Measurements from ENCODE around the gene DDA1. TPM values are rescaled to one million over a fixed set of nuclear protein-coding genes. Genes with fewer than 3 reads are reported as not detected.

DDA1 gene
- total and polyA plus RNA-seq, 10 of the 15 experiments (the other 5 are each of a cell fraction or from before 2014, with no cell fraction given), result 0.76 to 71.0 (median 39.4) TPM

DNA sequence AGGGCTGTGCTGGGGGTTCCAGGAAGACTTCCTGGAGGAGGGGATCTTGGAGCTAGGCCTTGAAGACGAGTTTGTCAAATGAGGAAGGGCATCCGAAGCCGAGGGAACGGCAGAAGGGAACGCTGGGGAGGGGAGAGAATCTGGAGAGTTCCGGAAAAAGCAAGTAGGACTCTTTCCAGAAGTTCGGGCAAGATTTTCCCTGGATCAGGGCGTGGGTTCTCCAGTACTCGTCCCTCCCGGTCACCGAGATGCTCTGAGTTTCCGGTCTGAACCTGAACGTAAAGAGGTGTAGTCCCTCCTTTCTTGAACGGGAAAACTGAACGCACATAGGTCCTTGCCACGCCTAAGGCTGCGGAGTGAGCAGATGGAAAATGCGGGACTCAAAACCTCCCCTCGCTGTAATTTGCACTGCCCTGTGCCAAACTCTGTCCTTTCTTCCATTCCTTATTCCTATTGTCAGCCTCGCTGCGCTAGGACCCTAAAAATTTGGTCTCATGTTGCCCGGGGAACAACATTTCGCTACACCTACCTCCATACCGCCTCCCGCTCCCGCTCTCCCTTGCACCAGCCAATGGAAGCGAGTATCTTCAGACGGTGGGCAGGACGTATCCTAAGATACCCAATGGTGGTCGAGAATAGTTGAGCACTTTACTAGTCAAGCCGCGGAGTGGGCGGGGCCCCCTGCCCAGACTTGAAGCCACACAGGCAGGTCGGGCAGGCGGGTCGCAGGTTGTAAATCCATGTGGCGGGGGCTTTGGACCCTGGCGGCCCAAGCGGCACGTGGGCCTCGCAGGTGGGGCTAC lies 27.7 kb downstream of the DDA1 start, which contains the start of gene GTPBP3 (continued):
- TF ChIP-seq CHD1 (IDR thresholded peaks at IDR 0.05; ENCODE audit: low read depth, low read length) (no peak), E2F4 (IDR thresholded peaks at IDR 0.05; ENCODE audit: low read depth, low read length) (peak; percentile 86), POLR2A (IDR thresholded peaks at IDR 0.05; ENCODE audit: low read depth, low read length) (peak; percentile 87), TCF7 (IDR thresholded peaks at IDR 0.05; ENCODE audit: borderline replicate concordance) (no peak), MEF2B (IDR thresholded peaks at IDR 0.05; ENCODE audit: partially characterized antibody, poor library complexity, severe bottlenecking) (no peak), TCF3 (IDR thresholded peaks at IDR 0.05; ENCODE audit: borderline replicate concordance, insufficient read depth, low read depth, low read length) (0 out of 2 replicates have a peak, but pooled peaks have one; percentile 4), KDM1A (IDR thresholded peaks at IDR 0.05; ENCODE audit: borderline replicate concordance) (no peak), NFXL1 (IDR thresholded peaks at IDR 0.05; ENCODE audit: borderline replicate concordance) (no peak), RB1 (IDR thresholded peaks at IDR 0.05; ENCODE audit: borderline replicate concordance) (peak; percentile 94; the same call in 1 of the 2 replicates), SRF (IDR thresholded peaks at IDR 0.05; ENCODE audit: low read depth in 2 of 2, low read length in 2 of 2) (no peak), POLR2AphosphoS2 (IDR thresholded peaks at IDR 0.05; ENCODE audit: low read depth, low read length) (0 out of 2 replicates have a peak, but pooled peaks have one; percentile 38), MLLT1 (IDR thresholded peaks at IDR 0.05) (no peak), YY1 (IDR thresholded peaks at IDR 0.05; ENCODE audit: low read depth, low read length) (peak; percentile 93), ASH2L (IDR thresholded peaks at IDR 0.05; ENCODE audit: borderline replicate concordance, low read depth) (no peak), FOS (IDR thresholded peaks at IDR 0.05; ENCODE audit: borderline replicate concordance, extremely low read depth, insufficient read length) (peak; percentile 53), NR2C2 (IDR thresholded peaks at IDR 0.05; ENCODE audit: borderline replicate concordance, control insufficient read depth, insufficient read length, low read depth) (no peak)
- TF ChIP-seq, protein P1, sequence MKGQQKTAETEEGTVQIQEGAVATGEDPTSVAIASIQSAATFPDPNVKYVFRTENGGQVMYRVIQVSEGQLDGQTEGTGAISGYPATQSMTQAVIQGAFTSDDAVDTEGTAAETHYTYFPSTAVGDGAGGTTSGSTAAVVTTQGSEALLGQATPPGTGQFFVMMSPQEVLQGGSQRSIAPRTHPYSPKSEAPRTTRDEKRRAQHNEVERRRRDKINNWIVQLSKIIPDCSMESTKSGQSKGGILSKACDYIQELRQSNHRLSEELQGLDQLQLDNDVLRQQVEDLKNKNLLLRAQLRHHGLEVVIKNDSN (IDR thresholded peaks at IDR 0.05; ENCODE audit: borderline replicate concordance, extremely low read length, insufficient read depth, low read depth, low read length), result no peak
- TF ChIP-seq, protein P2, sequence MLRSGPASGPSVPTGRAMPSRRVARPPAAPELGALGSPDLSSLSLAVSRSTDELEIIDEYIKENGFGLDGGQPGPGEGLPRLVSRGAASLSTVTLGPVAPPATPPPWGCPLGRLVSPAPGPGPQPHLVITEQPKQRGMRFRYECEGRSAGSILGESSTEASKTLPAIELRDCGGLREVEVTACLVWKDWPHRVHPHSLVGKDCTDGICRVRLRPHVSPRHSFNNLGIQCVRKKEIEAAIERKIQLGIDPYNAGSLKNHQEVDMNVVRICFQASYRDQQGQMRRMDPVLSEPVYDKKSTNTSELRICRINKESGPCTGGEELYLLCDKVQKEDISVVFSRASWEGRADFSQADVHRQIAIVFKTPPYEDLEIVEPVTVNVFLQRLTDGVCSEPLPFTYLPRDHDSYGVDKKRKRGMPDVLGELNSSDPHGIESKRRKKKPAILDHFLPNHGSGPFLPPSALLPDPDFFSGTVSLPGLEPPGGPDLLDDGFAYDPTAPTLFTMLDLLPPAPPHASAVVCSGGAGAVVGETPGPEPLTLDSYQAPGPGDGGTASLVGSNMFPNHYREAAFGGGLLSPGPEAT (IDR thresholded peaks at IDR 0.05; ENCODE audit: low read depth), result peak; percentile 96
- TF ChIP-seq, protein P3, sequence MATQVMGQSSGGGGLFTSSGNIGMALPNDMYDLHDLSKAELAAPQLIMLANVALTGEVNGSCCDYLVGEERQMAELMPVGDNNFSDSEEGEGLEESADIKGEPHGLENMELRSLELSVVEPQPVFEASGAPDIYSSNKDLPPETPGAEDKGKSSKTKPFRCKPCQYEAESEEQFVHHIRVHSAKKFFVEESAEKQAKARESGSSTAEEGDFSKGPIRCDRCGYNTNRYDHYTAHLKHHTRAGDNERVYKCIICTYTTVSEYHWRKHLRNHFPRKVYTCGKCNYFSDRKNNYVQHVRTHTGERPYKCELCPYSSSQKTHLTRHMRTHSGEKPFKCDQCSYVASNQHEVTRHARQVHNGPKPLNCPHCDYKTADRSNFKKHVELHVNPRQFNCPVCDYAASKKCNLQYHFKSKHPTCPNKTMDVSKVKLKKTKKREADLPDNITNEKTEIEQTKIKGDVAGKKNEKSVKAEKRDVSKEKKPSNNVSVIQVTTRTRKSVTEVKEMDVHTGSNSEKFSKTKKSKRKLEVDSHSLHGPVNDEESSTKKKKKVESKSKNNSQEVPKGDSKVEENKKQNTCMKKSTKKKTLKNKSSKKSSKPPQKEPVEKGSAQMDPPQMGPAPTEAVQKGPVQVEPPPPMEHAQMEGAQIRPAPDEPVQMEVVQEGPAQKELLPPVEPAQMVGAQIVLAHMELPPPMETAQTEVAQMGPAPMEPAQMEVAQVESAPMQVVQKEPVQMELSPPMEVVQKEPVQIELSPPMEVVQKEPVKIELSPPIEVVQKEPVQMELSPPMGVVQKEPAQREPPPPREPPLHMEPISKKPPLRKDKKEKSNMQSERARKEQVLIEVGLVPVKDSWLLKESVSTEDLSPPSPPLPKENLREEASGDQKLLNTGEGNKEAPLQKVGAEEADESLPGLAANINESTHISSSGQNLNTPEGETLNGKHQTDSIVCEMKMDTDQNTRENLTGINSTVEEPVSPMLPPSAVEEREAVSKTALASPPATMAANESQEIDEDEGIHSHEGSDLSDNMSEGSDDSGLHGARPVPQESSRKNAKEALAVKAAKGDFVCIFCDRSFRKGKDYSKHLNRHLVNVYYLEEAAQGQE (IDR thresholded peaks at IDR 0.05; ENCODE audit: low read depth, low read length), result no peak

Measured in GM12878 (cell line).